HG03135 (cell line): ENCODE data around the gene UTP25.
"Not testable (repeated sequence)": the region's sequence is repeated elsewhere in the genome, so short reads cannot be mapped to it uniquely, and the experiment has no call there.

ENCODE experiments used
- ATAC-seq: cut with Tn5 transposase; IDR thresholded peaks from one replicate; pipeline ENCODE4 v1.9.1; 2021; ENCODE audit warnings: mild to moderate bottlenecking, moderate library complexity; ENCODE audit not compliant: unreplicated experiment

The UTP25 gene

GRCh38 chr1:209893751-209894150 lies 66.0 kb downstream of the UTP25 start:
- ATAC-seq = no peak

- ATAC-seq = no peak
Measured at GRCh38 chr1:209895709-209896108, 67.9 kb downstream of the UTP25 start.

- ATAC-seq = no peak
Measured at GRCh38 chr1:209896346-209896745, 68.6 kb downstream of the UTP25 start.

GRCh38 chr1:209898271-209898670 lies 70.5 kb downstream of the UTP25 start:
- not testable (repeated sequence) for ATAC-seq

- not testable (repeated sequence) for ATAC-seq
Measured at GRCh38 chr1:209898851-209899250, 71.1 kb downstream of the UTP25 start.

GRCh38 chr1:209899948-209900347 lies 72.2 kb downstream of the UTP25 start:
- ATAC-seq = no peak

- no peak for ATAC-seq
Measured at GRCh38 chr1:209900734-209901133, 73.0 kb downstream of the UTP25 start.

GRCh38 chr1:209901211-209901610 lies 73.4 kb downstream of the UTP25 start:
- ATAC-seq = no peak

- not testable (repeated sequence) for ATAC-seq
Measured at GRCh38 chr1:209904774-209905173, 77.0 kb downstream of the UTP25 start.
